ENCODE results near the gene ARHGEF16. TPM values are rescaled to one million over a fixed set of nuclear protein-coding genes. Genes with fewer than 3 reads are reported as not detected.

Gene ARHGEF16
- total RNA-seq, 2 experiments from 2014 or later, result not detected

DNA sequence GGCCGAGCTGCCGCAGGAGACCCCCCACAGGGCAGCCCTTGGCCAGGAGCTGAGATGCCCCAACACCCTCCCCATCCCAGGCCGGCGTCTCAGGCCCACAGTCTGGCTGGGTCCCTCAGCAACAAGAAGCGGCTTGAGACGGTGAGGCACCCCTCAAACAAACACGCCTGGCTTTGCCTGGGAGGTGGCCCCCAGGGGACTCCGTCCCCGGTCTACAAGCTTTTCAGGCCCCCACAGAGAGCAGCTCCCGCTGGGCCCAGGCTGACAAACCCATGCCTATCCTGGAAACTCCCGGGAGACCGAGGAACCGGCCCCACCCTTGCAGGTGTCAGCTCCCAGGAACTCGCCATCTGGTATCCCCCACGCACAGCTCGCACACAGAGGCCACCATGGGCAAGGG lies 67.0 kb downstream of the ARHGEF16 start:
- H3K27ac Mint-ChIP-seq, result no peak overlapping the region
- H3K36me3 Mint-ChIP-seq, result no peaks in the 10 kb centered on the region
- H3K9me3 Mint-ChIP-seq, result no peaks in the 10 kb centered on the region
- no peaks in the 10 kb centered on the region for H3K27me3 Mint-ChIP-seq
- ATAC-seq (ENCODE audit: low read depth), result no peak
- POLR2A ChIA-PET, result no interaction called here
- no peak overlapping the region for H3K4me3 Mint-ChIP-seq
- no peaks in the 10 kb centered on the region for H3K4me1 Mint-ChIP-seq
- no peak for DNase-seq

DNA sequence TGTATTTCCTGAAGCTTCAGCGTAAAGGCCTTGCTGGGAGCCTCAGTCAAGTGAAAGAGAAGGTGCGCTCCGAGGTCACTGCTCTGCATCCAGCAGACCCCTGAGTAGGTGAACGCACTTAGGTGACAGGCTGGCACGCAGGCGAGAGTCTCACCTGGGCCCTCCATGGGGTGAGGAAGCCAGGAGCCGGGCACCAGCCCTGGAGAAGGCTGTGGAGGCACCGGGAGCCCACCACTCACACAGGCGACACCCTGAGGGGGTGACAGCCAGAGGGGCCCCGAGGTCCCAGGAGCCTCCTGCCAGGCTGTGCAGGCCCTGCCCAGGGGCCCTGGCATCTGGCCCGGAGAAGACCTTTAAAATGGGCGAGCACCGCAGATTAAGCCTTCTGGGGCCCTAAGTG lies 67.6 kb downstream of the ARHGEF16 start:
- POLR2A ChIA-PET, result no interaction called here
- no peak for DNase-seq

DNA sequence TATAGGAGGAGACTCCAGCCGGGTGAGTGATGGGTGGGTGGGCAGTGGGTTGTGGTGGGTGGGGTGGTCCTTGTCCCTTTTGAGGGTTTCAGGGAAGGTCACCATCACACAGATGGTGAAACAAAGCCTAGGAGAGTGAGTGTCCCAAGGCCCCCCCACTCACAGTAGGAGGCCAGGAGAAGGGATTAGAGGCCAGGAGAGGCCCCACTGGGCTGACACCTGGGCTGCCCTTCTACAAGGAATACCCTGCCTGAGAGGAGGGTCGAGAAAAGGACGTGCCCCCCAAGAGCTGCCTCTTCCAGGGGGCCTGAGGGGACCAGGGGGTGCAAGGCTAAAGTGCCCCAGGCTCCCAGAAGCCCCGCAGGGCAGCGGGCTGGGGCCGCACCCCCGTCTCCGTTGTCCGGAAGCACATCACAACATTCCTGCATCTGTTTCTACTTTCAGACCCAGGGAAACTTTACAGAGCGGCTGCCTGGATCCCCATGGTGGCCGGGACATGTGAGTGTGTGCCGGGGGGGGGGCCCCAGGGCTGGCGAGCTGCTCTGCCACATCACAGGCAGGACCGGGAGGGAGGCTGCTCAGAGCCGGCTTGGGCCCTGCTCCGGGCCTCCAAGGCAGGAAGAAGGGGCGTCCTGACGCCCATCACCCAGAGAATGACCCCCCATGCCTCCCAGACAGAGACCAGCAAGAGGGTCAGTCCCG lies 68.2 kb downstream of the ARHGEF16 start:
- POLR2A ChIA-PET, result no interaction called here
- Mint-ChIP-seq H3K27ac (no peak overlapping the region), H3K9me3 (no peaks in the 10 kb centered on the region), H3K36me3 (no peaks in the 10 kb centered on the region), H3K4me1 (no peaks in the 10 kb centered on the region), H3K27me3 (no peaks in the 10 kb centered on the region), H3K4me3 (no peak overlapping the region)
- ATAC-seq (ENCODE audit: low read depth), result no peak
- DNase-seq, result no peak

More for the DNA sequence above, 67.6 kb downstream of the ARHGEF16 start:
- Mint-ChIP-seq H3K27me3 (no peaks in the 10 kb centered on the region), H3K36me3 (no peaks in the 10 kb centered on the region), H3K4me3 (no peak overlapping the region), H3K4me1 (no peaks in the 10 kb centered on the region), H3K27ac (no peak overlapping the region), H3K9me3 (no peaks in the 10 kb centered on the region)
- ATAC-seq (ENCODE audit: low read depth), result no peak

DNA sequence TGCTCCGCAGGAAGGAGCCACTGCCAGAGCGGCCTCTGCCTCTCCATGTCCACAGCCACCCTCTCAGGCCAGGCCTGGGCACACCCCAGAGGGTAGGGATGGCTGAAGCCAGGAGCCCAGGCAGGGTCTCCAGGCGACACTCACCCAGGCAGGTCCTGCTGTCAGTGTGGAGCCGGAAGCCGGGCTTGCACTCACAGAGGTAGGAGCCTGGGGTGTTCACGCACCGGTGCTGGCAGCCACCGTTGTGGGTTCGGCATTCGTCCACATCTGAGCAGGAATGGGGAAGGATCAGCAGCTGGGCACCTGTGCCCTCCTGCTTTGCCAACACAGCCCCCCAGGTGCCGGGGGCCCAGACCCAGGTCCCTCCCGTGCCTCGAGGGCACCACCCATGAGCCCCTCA lies 69.5 kb downstream of the ARHGEF16 start:
- H3K27ac Mint-ChIP-seq, result no peak overlapping the region
- H3K9me3 Mint-ChIP-seq, result no peaks in the 10 kb centered on the region
- no peak for ATAC-seq (ENCODE audit: low read depth)
- DNase-seq, result no peak
- no peaks in the 10 kb centered on the region for H3K36me3 Mint-ChIP-seq
- H3K27me3 Mint-ChIP-seq, result no peaks in the 10 kb centered on the region
- POLR2A ChIA-PET, result no interaction called here
- H3K4me1 Mint-ChIP-seq, result no peaks in the 10 kb centered on the region
- H3K4me3 Mint-ChIP-seq, result no peak overlapping the region

DNA sequence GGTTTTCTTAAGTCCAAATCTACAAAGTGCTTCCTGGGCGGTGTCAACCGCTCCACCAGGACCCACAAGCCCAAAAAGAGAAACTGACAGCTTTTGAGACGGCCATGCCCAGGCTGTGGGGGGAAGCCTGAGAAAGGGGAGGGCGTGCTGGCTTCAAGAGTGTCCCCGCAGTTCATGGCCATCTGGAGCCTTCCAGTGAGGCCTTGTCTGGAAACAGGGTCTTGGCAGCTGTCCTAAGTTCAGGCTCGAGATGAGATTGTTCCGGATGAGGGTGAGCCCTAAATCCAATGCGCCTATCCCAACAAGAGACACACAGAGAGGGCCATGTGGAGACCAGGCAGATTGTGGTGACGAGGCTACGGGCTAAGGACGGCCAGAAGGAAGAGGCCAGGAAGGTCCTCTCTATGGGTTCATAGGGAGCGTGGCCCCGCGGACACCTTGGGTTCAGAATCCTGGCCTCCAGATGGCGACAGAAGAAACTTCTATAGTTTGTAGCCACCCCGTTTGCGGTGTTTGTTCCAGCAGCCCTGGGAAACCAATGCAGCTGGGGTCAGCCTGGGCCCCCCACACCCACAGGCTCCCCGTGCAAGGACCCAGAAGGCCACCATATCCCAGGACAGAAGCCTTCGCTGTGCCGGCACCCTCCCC lies 70.2 kb downstream of the ARHGEF16 start:
- no peaks in the 10 kb centered on the region for H3K9me3 Mint-ChIP-seq
- no peaks in the 10 kb centered on the region for H3K36me3 Mint-ChIP-seq
- DNase-seq (no peak), ATAC-seq (ENCODE audit: low read depth) (no peak)
- no peak overlapping the region for H3K27ac Mint-ChIP-seq
- POLR2A ChIA-PET, result no interaction called here
- no peak overlapping the region for H3K4me3 Mint-ChIP-seq
- no peaks in the 10 kb centered on the region for H3K4me1 Mint-ChIP-seq
- H3K27me3 Mint-ChIP-seq, result no peaks in the 10 kb centered on the region

DNA sequence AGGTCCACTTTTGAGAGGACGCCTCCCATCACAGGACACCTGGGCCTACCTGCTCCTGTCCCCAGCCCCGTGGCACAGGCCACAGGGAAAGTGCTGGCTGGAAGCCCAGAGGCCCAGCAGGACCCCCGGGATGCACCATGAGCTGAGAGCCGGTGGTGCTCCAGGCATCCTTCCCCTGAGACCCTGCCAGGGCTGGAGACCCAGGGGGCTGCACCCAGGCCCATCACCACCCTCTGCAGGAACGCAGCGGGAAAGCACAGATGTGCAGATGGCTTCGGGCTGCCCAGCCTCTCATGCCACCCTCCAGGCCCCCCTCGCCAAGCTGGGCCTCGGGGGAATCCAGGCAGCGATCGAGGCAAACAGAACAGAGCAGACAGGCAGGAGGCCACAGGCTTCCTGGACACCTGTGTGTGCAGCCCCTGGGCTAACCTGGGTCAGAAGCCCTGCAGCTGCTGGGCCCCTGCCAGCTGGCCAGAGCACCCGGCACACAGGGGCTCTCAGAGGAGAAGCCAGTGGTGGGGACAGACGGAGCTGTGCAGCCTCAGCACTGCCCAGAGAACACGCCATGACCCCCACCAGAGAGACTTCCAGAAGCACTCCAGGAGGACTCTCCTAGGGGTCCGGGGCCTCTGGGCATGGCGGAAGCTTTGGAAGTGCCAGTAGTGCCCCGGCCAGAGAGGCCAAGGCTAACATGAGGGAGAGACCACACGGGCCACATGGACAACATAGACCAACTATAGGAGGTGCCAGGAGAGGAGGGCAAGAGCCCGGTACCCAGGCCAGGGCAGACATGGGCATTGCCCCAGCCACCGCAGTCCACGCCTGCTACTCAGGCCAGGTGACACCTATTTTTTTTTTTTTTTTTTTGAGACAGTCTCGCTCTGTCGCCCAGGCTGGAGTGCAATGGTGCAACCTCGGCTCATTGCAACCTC lies 71.4 kb downstream of the ARHGEF16 start:
- ATAC-seq (ENCODE audit: low read depth), result no peak
- POLR2A ChIA-PET, result no interaction called here
- H3K27me3 Mint-ChIP-seq, result no peaks in the 10 kb centered on the region
- no peak overlapping the region for H3K4me3 Mint-ChIP-seq
- H3K9me3 Mint-ChIP-seq, result no peaks in the 10 kb centered on the region
- no peaks in the 10 kb centered on the region for H3K36me3 Mint-ChIP-seq
- no peak for DNase-seq
- no peak overlapping the region for H3K27ac Mint-ChIP-seq
- peaks cover 5% of the 10 kb centered on the region for H3K4me1 Mint-ChIP-seq

DNA sequence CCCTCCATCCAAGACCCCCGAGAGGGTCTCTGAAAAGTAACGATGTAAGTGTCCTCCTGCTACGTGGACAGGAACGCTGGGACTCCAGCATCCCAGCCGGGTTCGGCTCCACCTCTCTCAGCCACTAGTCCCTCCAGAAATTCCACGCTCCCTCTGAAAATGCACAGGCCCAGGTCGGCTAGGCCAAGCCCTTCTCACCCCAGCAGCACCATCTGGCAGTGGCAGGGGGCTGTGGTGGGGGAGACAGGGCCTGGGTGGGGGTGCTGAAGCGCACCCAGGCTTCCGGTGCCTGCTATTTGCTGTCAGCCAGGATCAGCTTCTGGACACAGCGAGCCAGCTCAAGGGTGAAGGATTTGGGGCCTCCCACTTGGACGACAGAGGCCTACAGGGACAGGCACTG lies 73.3 kb downstream of the ARHGEF16 start:
- peaks cover 6% of the 10 kb centered on the region for H3K4me1 Mint-ChIP-seq
- no peak overlapping the region for H3K27ac Mint-ChIP-seq
- H3K27me3 Mint-ChIP-seq, result no peaks in the 10 kb centered on the region
- ATAC-seq (ENCODE audit: low read depth) (no peak), DNase-seq (no peak)
- H3K9me3 Mint-ChIP-seq, result no peaks in the 10 kb centered on the region
- POLR2A ChIA-PET, result no interaction called here
- no peak overlapping the region for H3K4me3 Mint-ChIP-seq
- no peaks in the 10 kb centered on the region for H3K36me3 Mint-ChIP-seq

DNA sequence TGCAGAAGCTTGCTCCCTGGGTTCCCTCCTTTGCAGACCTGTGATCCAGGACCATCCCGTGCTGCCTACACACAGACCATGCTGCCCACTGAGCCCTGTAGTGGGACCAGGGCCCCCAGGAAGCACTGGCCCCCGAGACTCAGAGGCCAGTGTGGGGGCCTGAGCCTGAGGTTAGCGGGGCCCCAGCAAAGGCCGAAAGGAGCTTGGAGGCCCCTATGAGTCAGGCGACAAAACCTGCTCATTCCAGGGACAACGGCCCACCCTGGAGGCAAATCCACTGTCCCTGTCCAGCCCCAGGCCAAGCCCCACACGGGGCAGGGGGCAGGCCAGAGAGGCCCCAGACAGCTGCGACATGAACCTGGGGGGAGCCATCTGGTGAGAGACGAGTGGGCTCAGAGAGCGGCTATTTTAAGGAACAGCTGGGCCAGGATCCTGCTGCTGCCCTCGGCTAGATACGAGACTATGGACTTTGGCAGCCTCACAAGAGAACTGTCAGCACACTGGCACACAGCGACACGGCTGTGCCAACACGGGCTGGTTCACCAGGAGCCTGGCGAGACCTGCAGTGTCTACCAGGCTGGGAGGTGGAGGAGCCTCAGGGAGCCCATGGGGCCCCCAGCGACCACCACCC lies 74.7 kb downstream of the ARHGEF16 start:
- Mint-ChIP-seq H3K36me3 (no peaks in the 10 kb centered on the region), H3K4me3 (no peak overlapping the region), H3K4me1 (peaks cover 6% of the 10 kb centered on the region), H3K27me3 (peaks cover 2% of the 10 kb centered on the region), H3K9me3 (no peaks in the 10 kb centered on the region), H3K27ac (no peak overlapping the region)
- POLR2A ChIA-PET, result no interaction called here
- no peak for ATAC-seq (ENCODE audit: low read depth)
- no peak for DNase-seq

DNA sequence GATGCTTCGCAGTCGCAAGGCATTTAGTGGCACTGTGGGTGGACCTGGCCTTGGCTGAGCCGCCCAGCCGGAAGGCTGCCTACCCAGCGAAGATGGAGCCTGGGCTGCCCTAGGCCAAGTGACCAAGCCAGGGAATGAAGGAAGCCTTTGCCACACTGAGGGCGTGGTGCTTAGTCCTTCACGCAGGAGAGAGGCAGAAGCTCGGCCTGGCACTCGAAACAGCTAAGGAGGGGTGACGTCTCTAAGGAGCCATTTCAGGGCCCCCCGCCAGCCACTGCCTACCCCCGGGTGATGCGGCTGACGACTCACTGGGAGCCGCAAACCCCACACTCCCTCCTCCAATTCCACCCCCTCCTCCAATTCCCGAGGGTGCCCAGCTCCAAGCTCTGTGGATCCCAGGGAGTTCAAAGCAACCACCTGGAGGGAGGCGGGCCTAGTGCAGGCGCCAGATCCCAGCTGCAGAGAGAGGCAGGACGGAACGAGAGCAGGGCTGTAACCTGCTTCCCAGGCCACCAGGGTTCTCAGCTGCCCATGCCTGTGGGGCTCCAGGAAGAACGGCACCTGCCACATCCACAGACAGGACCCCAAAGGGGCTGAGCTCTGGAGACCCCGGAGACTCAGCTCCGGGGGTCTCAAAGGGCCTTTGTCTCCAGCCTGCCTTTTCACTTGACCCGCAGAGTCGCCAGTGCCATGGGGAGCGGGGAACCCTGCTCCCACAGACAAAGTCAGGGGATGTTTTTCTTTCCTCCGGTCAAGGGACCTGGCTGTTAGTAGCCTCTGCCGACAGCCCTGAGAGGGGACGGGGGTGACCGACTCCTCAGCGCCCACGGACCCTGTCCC lies 75.8 kb downstream of the ARHGEF16 start:
- peaks cover 6% of the 10 kb centered on the region for H3K4me1 Mint-ChIP-seq
- DNase-seq (no peak), ATAC-seq (ENCODE audit: low read depth) (no peak)
- peaks cover 2% of the 10 kb centered on the region for H3K27me3 Mint-ChIP-seq
- peak overlapping the region; percentile 51 for H3K27ac Mint-ChIP-seq
- no peaks in the 10 kb centered on the region for H3K36me3 Mint-ChIP-seq
- H3K4me3 Mint-ChIP-seq, result peak overlapping the region; percentile 80
- no peaks in the 10 kb centered on the region for H3K9me3 Mint-ChIP-seq
- POLR2A ChIA-PET, result no interaction called here

Other genes with a start within 250 kb of the ARHGEF16 start
- 10 to 100 TPM; 56.6 TPM for gene MEGF6, start 156.8 kb downstream of the ARHGEF16 start, total RNA-seq
- 10 to 100 TPM; 23.8 to 29.4 TPM for gene TPRG1L, start 170.3 kb downstream of the ARHGEF16 start, total RNA-seq
- gene WRAP73, start 195.4 kb downstream of the ARHGEF16 start, total RNA-seq, result 10 to 100 TPM; 40.2 to 41.6 TPM
- gene TP73, start 197.9 kb downstream of the ARHGEF16 start, total RNA-seq, result 1 to 10 TPM in 1 of 2 experiments, under 1 TPM in 1; 0.62 to 1.1 TPM

All from activated naive CD8-positive, alpha-beta T cell treated with anti-CD3 and anti-CD28 coated beads, Interleukin-2, amount 10 ng/mL, durations not matched to agents 7 days and 5 days (primary cell).